ENCODE measurements around the gene F5. TPM values are rescaled to one million over a fixed set of nuclear protein-coding genes. Genes with fewer than 3 reads are reported as not detected.

Gene F5
- total and polyA plus RNA-seq, 2 donors (not counting 1 experiment from before 2014, with no cell fraction given): 0.01 to 0.27 TPM

- ChIA-PET CTCF (interaction anchor here (1.0 kb wide), 1 partner anchor 9 kb away, joined by 3 read pairs; no protein-coding TSS in a partner anchor), POLR2A (no interaction called here)
- H2AFZ ChIP-seq (ENCODE audit: insufficient read depth, low read depth, low read length, poor library complexity, severe bottlenecking): no peak overlapping the region
- no peaks in the 10 kb centered on the region for H3K36me3 ChIP-seq (replicated peaks in 1 of 2; ENCODE audit: control extremely low read depth in 1 of 2, control insufficient read depth in 1 of 2, extremely low read depth in 1 of 2, insufficient read depth in 2 of 2, low read length in 1 of 2)
- H3K27me3 ChIP-seq (replicated peaks in 1 of 4; ENCODE audit: control extremely low read depth in 1 of 4, control insufficient read depth in 3 of 4, insufficient read depth in 4 of 4, low read length in 3 of 4): no peaks in the 10 kb centered on the region
- H3K27ac ChIP-seq (ENCODE audit: low read length in 2 of 2): no peak overlapping the region
- intact Hi-C loops (cut with micrococcal nuclease): no loop called here
- H3K9me3 ChIP-seq (ENCODE audit: control extremely low read depth in 1 of 3, control insufficient read depth in 2 of 3, insufficient read depth in 1 of 3, low read length in 2 of 3): no peaks in the 10 kb centered on the region
- no peak for TF ChIP-seq CTCF (IDR thresholded peaks at IDR 0.05)
- H3K27ac Mint-ChIP-seq: no peak overlapping the region
- H3K4me3 Mint-ChIP-seq: no peak overlapping the region
- H3K4me1 Mint-ChIP-seq: no peaks in the 10 kb centered on the region
- WGBS (ENCODE audit: insufficient coverage): 97% methylated on average over 8 of the region's 8 CpGs
- no peaks in the 10 kb centered on the region for H3K79me2 ChIP-seq (ENCODE audit: control insufficient read depth, insufficient read depth, low read length)
- no peak overlapping the region for H3K4me2 ChIP-seq (replicated peaks; ENCODE audit: low read depth, low read length, poor library complexity, severe bottlenecking)
- DNase-seq: no peak
- no peak for ATAC-seq (ENCODE audit: low read depth)
- no peaks in the 10 kb centered on the region for H3K4me1 ChIP-seq (ENCODE audit: control insufficient read depth in 2 of 2, insufficient read depth in 2 of 2, low read length in 2 of 2)
- H3K9me3 Mint-ChIP-seq (ENCODE audit: insufficient read depth): no peaks in the 10 kb centered on the region
- no peak overlapping the region for H3K9ac ChIP-seq (ENCODE audit: low read length)
- no peaks in the 10 kb centered on the region for H4K20me1 ChIP-seq (ENCODE audit: control insufficient read depth, insufficient read depth, low read length, poor library complexity, severe bottlenecking)
- no peaks in the 10 kb centered on the region for H3K27me3 Mint-ChIP-seq
- no peak overlapping the region for H3K4me3 ChIP-seq (ENCODE audit: control extremely low read depth in 1 of 5, extremely low read depth in 1 of 5, insufficient read depth in 1 of 5, low read depth in 2 of 5, low read length in 4 of 5)
Observed at GRCh38 chr1:169620565-169620964, 34.3 kb upstream of the F5 start.

GRCh38 chr1:169618367-169618766 is 32.1 kb upstream of the F5 start:
- Histone ChIP-seq H3K9me3 (ENCODE audit: control extremely low read depth in 1 of 3, control insufficient read depth in 2 of 3, insufficient read depth in 1 of 3, low read length in 2 of 3) (no peaks in the 10 kb centered on the region), H3K27ac (ENCODE audit: low read length in 2 of 2) (no peak overlapping the region), H3K4me1 (ENCODE audit: control insufficient read depth in 2 of 2, insufficient read depth in 2 of 2, low read length in 2 of 2) (no peaks in the 10 kb centered on the region), H3K36me3 (replicated peaks in 1 of 2; ENCODE audit: control extremely low read depth in 1 of 2, control insufficient read depth in 1 of 2, extremely low read depth in 1 of 2, insufficient read depth in 2 of 2, low read length in 1 of 2) (no peaks in the 10 kb centered on the region), H3K9ac (ENCODE audit: low read length) (no peak overlapping the region), H3K4me2 (replicated peaks; ENCODE audit: low read depth, low read length, poor library complexity, severe bottlenecking) (no peak overlapping the region), H3K79me2 (ENCODE audit: control insufficient read depth, insufficient read depth, low read length) (no peaks in the 10 kb centered on the region), H3K27me3 (replicated peaks in 1 of 4; ENCODE audit: control extremely low read depth in 1 of 4, control insufficient read depth in 3 of 4, insufficient read depth in 4 of 4, low read length in 3 of 4) (no peaks in the 10 kb centered on the region), H3K4me3 (ENCODE audit: control extremely low read depth in 1 of 5, extremely low read depth in 1 of 5, insufficient read depth in 1 of 5, low read depth in 2 of 5, low read length in 4 of 5) (no peak overlapping the region), H4K20me1 (ENCODE audit: control insufficient read depth, insufficient read depth, low read length, poor library complexity, severe bottlenecking) (no peaks in the 10 kb centered on the region), H2AFZ (ENCODE audit: insufficient read depth, low read depth, low read length, poor library complexity, severe bottlenecking) (no peak overlapping the region)
- ATAC-seq (ENCODE audit: low read depth): no peak
- no peaks in the 10 kb centered on the region for H3K9me3 Mint-ChIP-seq (ENCODE audit: insufficient read depth)
- peaks cover 2% of the 10 kb centered on the region for H3K4me1 Mint-ChIP-seq
- CTCF ChIA-PET: interaction anchor here (2.8 kb wide), 1 partner anchor 17 kb away, joined by 14 read pairs; no protein-coding TSS in a partner anchor
- 100% methylated on average over 2 of the region's 2 CpGs for WGBS (ENCODE audit: insufficient coverage)
- no peak overlapping the region for H3K4me3 Mint-ChIP-seq
- DNase-seq: no peak
- POLR2A ChIA-PET: no interaction called here
- TF ChIP-seq CTCF (IDR thresholded peaks at IDR 0.05) (no peak), EZH2 (IDR thresholded peaks at IDR 0.05; ENCODE audit: borderline replicate concordance, insufficient read depth, low read depth, low read length, poor library complexity, severe bottlenecking) (no peak)
- H3K27me3 Mint-ChIP-seq: no peaks in the 10 kb centered on the region
- no peak overlapping the region for H3K27ac Mint-ChIP-seq
- intact Hi-C loops (cut with micrococcal nuclease): no loop called here
